ENCODE data around the gene ATP6V1F.

- no peak for TF ChIP-seq YY1 (IDR thresholded peaks at IDR 0.05; ENCODE audit: insufficient read depth, insufficient read length)
- TF ChIP-seq SUZ12 (IDR thresholded peaks at IDR 0.05; ENCODE audit: extremely low read depth, insufficient read depth, insufficient read length): no peak
- no peak for TF ChIP-seq ZNF274 (IDR thresholded peaks at IDR 0.05; ENCODE audit: low read depth, low read length)
Observed at GRCh38 chr7:128895320-128895719, 32.7 kb downstream of the ATP6V1F start.
